HCT116 (cell line): ENCODE data around the gene KPNA1. TPM values are rescaled to one million over a fixed set of nuclear protein-coding genes. Genes with fewer than 3 reads are reported as not detected.
"Not testable (repeated sequence)": the region's sequence is repeated elsewhere in the genome, so short reads cannot be mapped to it uniquely, and the experiment has no call there.

Source experiments
- ATAC-seq: fragments of 200-7000 bp; cut with Tn5 transposase; 2 replicates; pipeline ENCODE4 v1.9.1; 2020; ENCODE audit warnings: mild to moderate bottlenecking, moderate library complexity
- BruUV-seq: library from RNA; stranded (reverse); fragments of 400-500 nt; replicated peaks from 2 replicates; lab custom pipeline; 2021; lab: Mats Ljungman, UMichigan
- CTCF ChIA-PET: fragments of 300-600 bp; sonication (Branson Sonifier 250); formaldehyde crosslinking; loops from one replicate; lab custom pipeline; 2021; ENCODE audit warnings: antibody characterized with exemption; lab: Charles Lee
- POLR2A ChIA-PET: fragments of 300-600, 350-600 bp; sonication (Branson Sonifier 250); formaldehyde crosslinking; loops from one replicate; lab custom pipeline; 2021; ENCODE audit warnings: antibody characterized with exemption; lab: Charles Lee
- RAD21 ChIA-PET, 2 experiments: fragments of 300-600 bp; sonication (Branson Sonifier 250); formaldehyde crosslinking; loops; one replicate each; lab custom pipeline; 2023; ENCODE audit warnings: low total read pairs in 2 of 2; ENCODE audit not compliant: uncharacterized antibody in 2 of 2, unreplicated experiment in 2 of 2, low non-redundant PET in 1 of 2; lab: Charles Lee
- DNase-seq: peaks from one replicate; pipeline ENCODE4 v3.0.0-alpha.2; 2010; ENCODE audit warnings: low read depth, low spot score
- H2AFZ ChIP-seq: fragments of 200-600 bp; shearing (Covaris generic), sonication (generic); 2 replicates; pipeline ENCODE4 v1.6.1; 2017; ENCODE audit warnings: low read depth, mixed run types, mixed read lengths, antibody characterized with exemption, low read length; ENCODE audit not compliant: poor library complexity, severe bottlenecking
- H3K27ac ChIP-seq: 2 replicates; pipeline ENCODE4 v1.5.1; 2012; ENCODE audit warnings: low read depth, low read length
- H3K27me3 ChIP-seq: fragments of 200-600 bp; sonication (generic); 2 replicates; pipeline ENCODE4 v1.6.1; 2016; ENCODE audit warnings: mixed run types, low read length, mixed read lengths; ENCODE audit not compliant: insufficient read depth
- H3K36me3 ChIP-seq, 2 experiments: fragments of 200-500 bp in 1 of 2; fragments of 200-600 bp in 1 of 2; sonication (Bioruptor generic) in 1 of 2; sonication (generic) in 1 of 2; 2 replicates each; pipeline versions ENCODE4 v1.5.1 to v1.6.1; 2014 to 2016; ENCODE audit warnings: low read length in 2 of 2, inconsistent platforms in 1 of 2, mixed read lengths in 1 of 2, mixed run types in 1 of 2; ENCODE audit not compliant: insufficient read depth in 2 of 2, control insufficient read depth in 1 of 2
- H3K4me1 ChIP-seq, 2 experiments: fragments of 200-600 bp in 1 of 2; sonication (generic) in 1 of 2; 2 replicates each; pipeline versions ENCODE4 v1.5.1 to v1.6.1; 2012 to 2017; ENCODE audit warnings: low read length in 2 of 2, inconsistent platforms in 1 of 2, mild to moderate bottlenecking in 1 of 2, mixed read lengths in 1 of 2, mixed run types in 1 of 2, moderate library complexity in 1 of 2; ENCODE audit not compliant: insufficient read depth in 2 of 2, control insufficient read depth in 1 of 2
- H3K4me2 ChIP-seq: fragments of 200-600 bp; sonication (generic); 2 replicates; pipeline ENCODE4 v1.6.1; 2017; ENCODE audit warnings: mixed run types, low read length, mixed read lengths
- H3K4me3 ChIP-seq, 2 experiments: fragments of 200-600 bp in 1 of 2; sonication (generic) in 1 of 2; replicated peaks in 1 of 2; 2 replicates each; pipeline ENCODE4 v1.5.1; 2011 to 2016; ENCODE audit warnings: low read length in 2 of 2, control low read depth in 1 of 2, low read depth in 1 of 2, mild to moderate bottlenecking in 1 of 2, mixed read lengths in 1 of 2, mixed run types in 1 of 2
- H3K79me2 ChIP-seq: fragments of 200-600 bp; sonication (generic); 2 replicates; pipeline ENCODE4 v1.6.1; 2017; ENCODE audit warnings: mild to moderate bottlenecking, mixed run types, low read length, moderate library complexity, mixed read lengths; ENCODE audit not compliant: insufficient read depth
- H3K9ac ChIP-seq: fragments of 200-600 bp; sonication (generic); 2 replicates; pipeline ENCODE4 v1.6.1; 2016; ENCODE audit warnings: low read length, mixed read lengths
- H3K9me2 ChIP-seq: fragments of 200-600 bp; sonication (generic), shearing (Covaris generic); 2 replicates; pipeline ENCODE4 v1.6.1; 2017; ENCODE audit warnings: mixed run types, mild to moderate bottlenecking, moderate library complexity; ENCODE audit not compliant: insufficient read depth
- H3K9me3 ChIP-seq, 2 experiments: fragments of 200-500 bp in 1 of 2; fragments of 200-600 bp in 1 of 2; sonication (Bioruptor generic) in 1 of 2; sonication (generic) in 1 of 2; 2 replicates each; pipeline ENCODE4 v1.6.1; 2014 to 2017; ENCODE audit warnings: low read length in 2 of 2, mixed read lengths in 2 of 2, inconsistent platforms in 1 of 2, low read depth in 1 of 2, mild to moderate bottlenecking in 1 of 2, mixed run types in 1 of 2, moderate library complexity in 1 of 2; ENCODE audit not compliant: control insufficient read depth in 1 of 2, insufficient read depth in 1 of 2
- H4K20me1 ChIP-seq: fragments of 200-600 bp; sonication (generic), shearing (Covaris generic); 2 replicates; pipeline ENCODE4 v1.6.1; 2017; ENCODE audit warnings: mixed run types, mild to moderate bottlenecking, moderate library complexity; ENCODE audit not compliant: insufficient read depth
- EZH2phosphoT487 ChIP-seq: fragments of 200-600 bp; IDR thresholded peaks from 2 replicates; pipeline ENCODE4 v1.6.1; 2018; ENCODE audit warnings: antibody characterized with exemption, borderline replicate concordance
- RAD21 ChIP-seq: IDR thresholded peaks from 2 replicates; pipeline ENCODE4 v1.6.1; 2012; ENCODE audit warnings: low read depth, mild to moderate bottlenecking
- SIN3A ChIP-seq: IDR thresholded peaks from 2 replicates; pipeline ENCODE4 v1.6.1; 2012; ENCODE audit warnings: low read depth
- intact Hi-C: fragments of 100-400 bp; cut with micrococcal nuclease; formaldehyde crosslinking; loops from 2 replicates; pipeline ENCODE4 v1.10.0; 2022
- total RNA-seq: library from RNA; stranded (reverse); gene quantifications from one replicate; pipeline ENCODE4 v1.2.1, GENCODE V29; 2021; ENCODE audit not compliant: unreplicated experiment
- TF ChIP-seq, protein P1 (sequence below): IDR thresholded peaks from 2 replicates; pipeline ENCODE4 v1.6.1; 2012

The KPNA1 gene
- total RNA-seq, 1 experiment from 2014 or later, result 73.4 TPM

DNA sequence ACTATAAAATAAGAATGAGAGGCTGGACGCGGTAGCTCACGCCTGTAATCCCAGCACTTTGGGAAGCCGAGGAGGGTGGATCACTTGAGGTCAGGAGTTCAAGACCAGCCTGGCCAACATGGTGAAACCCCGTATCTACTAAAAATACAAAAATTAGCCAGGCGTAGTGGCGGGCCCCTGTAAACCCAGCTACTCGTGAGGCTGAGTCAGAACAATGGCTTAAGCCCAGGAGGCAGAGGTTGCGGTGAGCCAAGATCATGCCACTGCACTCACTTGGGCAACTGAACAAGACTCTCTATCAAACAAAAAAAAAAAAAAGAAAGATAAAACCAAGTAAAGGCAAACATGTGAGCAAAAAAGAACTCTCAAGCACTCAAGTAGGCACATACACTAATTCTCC, 5.8 kb downstream of the KPNA1 start:
- H3K4me3 ChIP-seq, H2AFZ ChIP-seq, intact Hi-C loops, ATAC-seq, DNase-seq, RAD21 ChIA-PET, BruUV-seq, H3K27me3 ChIP-seq, H3K9me3 ChIP-seq, H3K27ac ChIP-seq, H3K9me2 ChIP-seq, H3K4me2 ChIP-seq, CTCF ChIA-PET, H3K36me3 ChIP-seq, POLR2A ChIA-PET, H3K9ac ChIP-seq: not testable (repeated sequence)
- Histone ChIP-seq H3K79me2 (peaks cover 100% of the 10 kb centered on the region), H4K20me1 (peaks cover 55% of the 10 kb centered on the region; the same call in 1 of the 2 replicates), H3K4me1 (peaks cover 6 to 13% of the 10 kb centered on the region in 2 experiments; a peak in 3 of 4 replicates)

DNA sequence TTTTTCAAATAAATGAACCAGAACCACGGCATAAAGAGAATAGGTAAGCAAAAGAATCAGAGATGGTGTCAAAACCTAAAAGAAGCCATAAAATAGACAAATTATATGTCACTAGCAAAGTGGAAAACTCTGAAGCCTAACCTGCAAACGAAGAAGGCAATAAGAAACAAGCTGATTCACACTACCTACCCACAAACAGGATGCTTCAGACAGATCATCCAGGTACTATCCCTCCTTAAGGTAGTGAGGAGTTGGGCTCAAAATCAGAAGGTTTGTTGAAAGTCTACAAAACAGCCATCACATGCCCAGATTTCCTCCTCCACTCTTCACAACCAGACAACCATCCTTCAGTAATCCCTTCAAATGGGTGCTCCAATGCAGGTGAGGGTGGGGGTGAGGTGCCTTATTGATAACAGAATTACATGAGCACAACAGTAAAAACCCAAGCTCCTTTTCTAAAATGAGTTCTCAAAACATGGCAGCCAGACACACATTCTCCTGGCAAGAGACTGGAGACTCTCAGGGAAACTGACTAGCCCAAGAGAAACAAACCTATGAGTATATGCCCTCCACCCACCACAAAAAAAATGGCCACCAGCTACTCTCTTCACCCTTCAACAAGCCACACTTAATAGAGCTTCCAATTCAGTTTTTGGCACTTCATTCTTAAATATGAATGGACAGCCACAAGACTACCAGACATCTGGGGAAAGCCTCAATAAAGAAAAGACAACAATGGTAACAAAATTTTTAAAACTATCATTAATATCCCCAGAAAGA, 6.4 kb downstream of the KPNA1 start:
- no TSS peak for BruUV-seq
- Histone ChIP-seq H3K4me1 (peaks cover 2 to 7% of the 10 kb centered on the region in 2 experiments; a peak in 3 of 4 replicates), H3K9ac (no peak overlapping the region), H3K27me3 (no peaks in the 10 kb centered on the region), H3K4me2 (no peak overlapping the region), H4K20me1 (peaks cover 48% of the 10 kb centered on the region; the same call in 1 of the 2 replicates), H3K27ac (no peak overlapping the region), H3K4me3 (no peak overlapping the region), H3K79me2 (peaks cover 100% of the 10 kb centered on the region), H3K9me3 (no peaks in the 10 kb centered on the region), H3K9me2 (no peaks in the 10 kb centered on the region), H2AFZ (no peak overlapping the region), H3K36me3 (no peaks in the 10 kb centered on the region)
- intact Hi-C loops, result no loop called here
- ChIA-PET CTCF (no interaction called here), POLR2A (no interaction called here), RAD21 (no interaction called here)
- no peak for ATAC-seq
- TF ChIP-seq EZH2phosphoT487 (no peak), SIN3A (no peak), RAD21 (no peak)
- TF ChIP-seq, protein P1, sequence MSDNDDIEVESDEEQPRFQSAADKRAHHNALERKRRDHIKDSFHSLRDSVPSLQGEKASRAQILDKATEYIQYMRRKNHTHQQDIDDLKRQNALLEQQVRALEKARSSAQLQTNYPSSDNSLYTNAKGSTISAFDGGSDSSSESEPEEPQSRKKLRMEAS, result no peak
- no peak for DNase-seq
